Smooth muscle cell of the brain vasculature (primary cell): Measurements from ENCODE around the gene FIGNL2.

ENCODE experiments used
- DNase-seq: peaks from one replicate; pipeline ENCODE4 v3.0.0-alpha.2; 2012; ENCODE audit warnings: low read depth, low spot score

FIGNL2 gene

GRCh38 chr12:51855586-51856428, 7.3 kb upstream of the FIGNL2 start:
- no peak for DNase-seq

GRCh38 chr12:51852404-51853137, 4.1 kb upstream of the FIGNL2 start:
- no peak for DNase-seq

- no peak for DNase-seq
These were observed 3.1 kb upstream of the FIGNL2 start for GRCh38 chr12:51851413-51852124.

- DNase-seq: no peak
These were observed 2.4 kb upstream of the FIGNL2 start for GRCh38 chr12:51850965-51851299.

GRCh38 chr12:51850081-51850964, 1.8 kb upstream of the FIGNL2 start:
- no peak for DNase-seq

GRCh38 chr12:51848841-51849735, 570 bp upstream of the FIGNL2 start:
- no peak for DNase-seq

- no peak for DNase-seq
These were observed 734 bp downstream of the FIGNL2 start for GRCh38 chr12:51847643-51848325.

GRCh38 chr12:51846911-51847642, 1.4 kb downstream of the FIGNL2 start:
- no peak for DNase-seq

- no peak for DNase-seq
These were observed 2.2 kb downstream of the FIGNL2 start for GRCh38 chr12:51846271-51846691.

GRCh38 chr12:51845482-51845881, 3.0 kb downstream of the FIGNL2 start:
- DNase-seq: no peak

- no peak for DNase-seq
These were observed 3.7 kb downstream of the FIGNL2 start for GRCh38 chr12:51844854-51845253.

GRCh38 chr12:51841727-51842126, 6.8 kb downstream of the FIGNL2 start:
- no peak for DNase-seq

- DNase-seq: no peak
These were observed 7.6 kb downstream of the FIGNL2 start for GRCh38 chr12:51840966-51841365.

GRCh38 chr12:51839310-51839947, 9.1 kb downstream of the FIGNL2 start:
- no peak for DNase-seq

GRCh38 chr12:51838762-51839161, 9.8 kb downstream of the FIGNL2 start:
- no peak for DNase-seq

- no peak for DNase-seq
These were observed 10.5 kb downstream of the FIGNL2 start for GRCh38 chr12:51838036-51838435.

- no peak for DNase-seq
These were observed 11.2 kb downstream of the FIGNL2 start for GRCh38 chr12:51837286-51837685.

GRCh38 chr12:51836827-51837173, 11.7 kb downstream of the FIGNL2 start:
- DNase-seq: no peak
